PC-9 (cell line): ENCODE measurements around the gene DEPP1. TPM values are rescaled to one million over a fixed set of nuclear protein-coding genes. Genes with fewer than 3 reads are reported as not detected.

Experiments used
- BruUV-seq: library from RNA; stranded (reverse); fragments of 400-500 nt; replicated peaks from 2 replicates; lab custom pipeline; 2021; lab: Mats Ljungman, UMichigan
- CTCF ChIA-PET: fragments of 300-600 bp; sonication (Branson Sonifier 250); formaldehyde crosslinking; loops from one replicate; lab custom pipeline; 2022; ENCODE audit warnings: antibody characterized with exemption; lab: Charles Lee
- POLR2A ChIA-PET: fragments of 300-600 bp; sonication (Branson Sonifier 250); formaldehyde crosslinking; loops from one replicate; lab custom pipeline; 2022; ENCODE audit warnings: antibody characterized with exemption; ENCODE audit not compliant: unreplicated experiment; lab: Charles Lee
- DNase-seq, 2 experiments: peaks; one replicate each; pipeline versions ENCODE4 v3.0.0 to v3.0.0-alpha.2; 2015 to 2022; ENCODE audit warnings: mixed read lengths in 1 of 2
- H2AFZ ChIP-seq: fragments of 200-600 bp; sonication (generic); 2 replicates; pipeline ENCODE4 v1.8.1; 2017; ENCODE audit warnings: antibody characterized with exemption
- H3F3A ChIP-seq: fragments of 200-600 bp; sonication (generic); 2 replicates; pipeline ENCODE4 v1.8.1; 2017; ENCODE audit warnings: antibody characterized with exemption, mild to moderate bottlenecking, low read depth; ENCODE audit not compliant: insufficient read depth
- H3K27ac ChIP-seq: fragments of 200-600 bp; sonication (generic); 2 replicates; pipeline ENCODE4 v1.6.1; 2016; ENCODE audit warnings: mixed run types
- H3K27me3 ChIP-seq: fragments of 200-600 bp; sonication (generic); 2 replicates; pipeline ENCODE4 v1.6.1; 2016; ENCODE audit warnings: low read depth, mixed run types; ENCODE audit not compliant: insufficient read depth
- H3K36me3 ChIP-seq: fragments of 200-600 bp; sonication (generic); 2 replicates; pipeline ENCODE4 v1.6.1; 2016; ENCODE audit warnings: low read depth, mixed run types
- H3K4me1 ChIP-seq: fragments of 200-600 bp; sonication (generic); replicated peaks from 2 replicates; pipeline ENCODE4 v1.6.1; 2016; ENCODE audit warnings: mixed run types; ENCODE audit not compliant: insufficient read depth
- H3K4me2 ChIP-seq: fragments of 200-600 bp; sonication (generic); 2 replicates; pipeline ENCODE4 v1.6.1; 2017; ENCODE audit warnings: mixed run types
- H3K4me3 ChIP-seq: fragments of 200-600 bp; sonication (generic); 2 replicates; pipeline ENCODE4 v1.6.1; 2016; ENCODE audit warnings: mixed run types
- H3K79me2 ChIP-seq: fragments of 200-600 bp; sonication (generic); 2 replicates; pipeline ENCODE4 v1.6.1; 2017; ENCODE audit warnings: low read depth, mixed run types
- H3K9me2 ChIP-seq: fragments of 200-600 bp; sonication (generic); 2 replicates; pipeline ENCODE4 v1.8.1; 2017; ENCODE audit warnings: mild to moderate bottlenecking; ENCODE audit not compliant: insufficient read depth
- H3K9me3 ChIP-seq: fragments of 200-600 bp; sonication (generic); 2 replicates; pipeline ENCODE4 v1.8.1; 2016; ENCODE audit warnings: low read depth; ENCODE audit not compliant: insufficient read depth
- H4K20me1 ChIP-seq: fragments of 200-600 bp; sonication (generic); 2 replicates; pipeline ENCODE4 v1.8.1; 2017; ENCODE audit not compliant: insufficient read depth
- EZH2 ChIP-seq: fragments of 200-600 bp; sonication (generic); IDR thresholded peaks from 2 replicates; pipeline ENCODE4 v1.8.0; 2017; ENCODE audit warnings: antibody characterized with exemption, low read depth
- intact Hi-C: fragments of 100-400 bp; cut with micrococcal nuclease; formaldehyde crosslinking; loops from one replicate; pipeline ENCODE4 v1.10.0; 2022; ENCODE audit not compliant: unreplicated experiment
- total RNA-seq: library from RNA; stranded (reverse); gene quantifications from 2 replicates; pipeline ENCODE4 v1.2.3, GENCODE V29; 2021
- TF ChIP-seq, protein P1 (sequence below): fragments of 200-600 bp; sonication (generic); conservative IDR thresholded peaks from 2 replicates; pipeline ENCODE4 v1.6.1; 2017; ENCODE audit warnings: mixed run types, antibody characterized with exemption, mild to moderate bottlenecking, moderate library complexity

Gene DEPP1
- total RNA-seq, 1 experiment from 2014 or later: 13.2 TPM

- ChIA-PET CTCF (no interaction called here), POLR2A (no interaction called here)
- H2AFZ ChIP-seq: no peak overlapping the region
These were observed 39.7 kb downstream of the DEPP1 start for GRCh38 chr10:44938956-44939355.

DNA sequence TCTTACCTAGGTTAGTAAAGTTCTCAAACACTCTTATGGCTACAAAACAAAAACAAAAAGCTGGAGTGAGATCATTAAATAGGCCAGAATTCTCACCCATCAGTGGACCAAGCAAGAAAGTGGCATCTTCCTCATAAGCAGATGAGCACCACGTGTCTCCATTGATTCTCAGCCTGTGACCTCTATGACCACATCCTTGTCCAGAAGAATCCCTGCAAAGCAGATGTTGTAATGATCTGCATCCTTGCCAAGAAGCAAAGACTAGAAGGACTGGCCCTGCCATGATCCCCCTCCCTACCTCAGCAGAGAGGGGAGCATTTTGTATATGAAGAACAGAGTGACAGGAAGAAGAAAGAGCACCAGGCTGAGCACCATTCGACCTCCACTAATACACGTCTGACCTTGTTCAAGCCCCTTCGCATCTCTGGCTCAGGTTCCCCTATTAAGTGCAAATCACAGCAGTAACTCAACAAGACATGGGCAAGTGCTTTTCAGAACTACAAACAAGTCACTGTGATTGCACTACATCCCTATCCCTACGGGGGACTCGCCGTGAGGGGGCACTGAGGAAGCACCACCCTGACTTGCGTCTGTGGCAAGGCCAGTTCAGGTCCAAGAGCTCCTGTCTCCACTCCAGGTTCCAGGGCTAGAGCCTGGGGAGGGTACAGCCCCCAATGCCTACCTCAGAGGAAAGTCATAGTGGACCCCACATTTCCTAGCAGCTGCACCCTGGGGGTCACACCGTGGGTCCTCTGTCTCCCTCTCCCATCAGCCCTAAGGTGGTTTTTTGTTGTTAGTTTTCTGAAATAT is 41.2 kb downstream of the DEPP1 start:
- H3K4me1 ChIP-seq: no peaks in the 10 kb centered on the region
- H3K4me3 ChIP-seq: no peak overlapping the region
- no peak overlapping the region for H3K27ac ChIP-seq
- no peaks in the 10 kb centered on the region for H3K27me3 ChIP-seq
- H4K20me1 ChIP-seq: no peaks in the 10 kb centered on the region
- CTCF ChIA-PET: interaction anchor here (1.0 kb wide), 1 partner anchor 38 kb away, joined by 3 read pairs; no protein-coding TSS in a partner anchor
- no peaks in the 10 kb centered on the region for H3K79me2 ChIP-seq
- H3K9me2 ChIP-seq: no peaks in the 10 kb centered on the region
- H3K9me3 ChIP-seq: 0 out of 2 replicates have a peak, but pooled peaks cover 10% of the 10 kb centered on the region
- BruUV-seq: no TSS peak
- TF ChIP-seq EZH2: no peak
- TF ChIP-seq, protein P1, sequence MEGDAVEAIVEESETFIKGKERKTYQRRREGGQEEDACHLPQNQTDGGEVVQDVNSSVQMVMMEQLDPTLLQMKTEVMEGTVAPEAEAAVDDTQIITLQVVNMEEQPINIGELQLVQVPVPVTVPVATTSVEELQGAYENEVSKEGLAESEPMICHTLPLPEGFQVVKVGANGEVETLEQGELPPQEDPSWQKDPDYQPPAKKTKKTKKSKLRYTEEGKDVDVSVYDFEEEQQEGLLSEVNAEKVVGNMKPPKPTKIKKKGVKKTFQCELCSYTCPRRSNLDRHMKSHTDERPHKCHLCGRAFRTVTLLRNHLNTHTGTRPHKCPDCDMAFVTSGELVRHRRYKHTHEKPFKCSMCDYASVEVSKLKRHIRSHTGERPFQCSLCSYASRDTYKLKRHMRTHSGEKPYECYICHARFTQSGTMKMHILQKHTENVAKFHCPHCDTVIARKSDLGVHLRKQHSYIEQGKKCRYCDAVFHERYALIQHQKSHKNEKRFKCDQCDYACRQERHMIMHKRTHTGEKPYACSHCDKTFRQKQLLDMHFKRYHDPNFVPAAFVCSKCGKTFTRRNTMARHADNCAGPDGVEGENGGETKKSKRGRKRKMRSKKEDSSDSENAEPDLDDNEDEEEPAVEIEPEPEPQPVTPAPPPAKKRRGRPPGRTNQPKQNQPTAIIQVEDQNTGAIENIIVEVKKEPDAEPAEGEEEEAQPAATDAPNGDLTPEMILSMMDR: no peak
- H3F3A ChIP-seq: no peaks in the 10 kb centered on the region
- H3K4me2 ChIP-seq: no peak overlapping the region
- no peak overlapping the region for H2AFZ ChIP-seq
- DNase-seq: no peak
- POLR2A ChIA-PET: no interaction called here
- no peaks in the 10 kb centered on the region for H3K36me3 ChIP-seq
- intact Hi-C loops: no loop called here

More at GRCh38 chr10:44938956-44939355, 39.7 kb downstream of the DEPP1 start:
- H3K9me2 ChIP-seq: no peaks in the 10 kb centered on the region
- no peak for DNase-seq
- intact Hi-C loops: no loop called here
- no peak overlapping the region for H3K4me2 ChIP-seq
- H3F3A ChIP-seq: no peaks in the 10 kb centered on the region
- H3K9me3 ChIP-seq: 0 out of 2 replicates have a peak, but pooled peaks cover 10% of the 10 kb centered on the region
- no TSS peak for BruUV-seq
- H3K79me2 ChIP-seq: no peaks in the 10 kb centered on the region
- H3K27me3 ChIP-seq: no peaks in the 10 kb centered on the region
- H4K20me1 ChIP-seq: no peaks in the 10 kb centered on the region; the same call in 1 of the 2 replicates
- no peaks in the 10 kb centered on the region for H3K4me1 ChIP-seq
- no peaks in the 10 kb centered on the region for H3K36me3 ChIP-seq
- H3K27ac ChIP-seq: no peak overlapping the region
- TF ChIP-seq, protein P1: no peak
- no peak for TF ChIP-seq EZH2
- H3K4me3 ChIP-seq: no peak overlapping the region

- Histone ChIP-seq H3F3A (no peaks in the 10 kb centered on the region), H4K20me1 (no peaks in the 10 kb centered on the region), H3K27me3 (no peaks in the 10 kb centered on the region), H3K4me1 (no peaks in the 10 kb centered on the region), H3K27ac (no peak overlapping the region), H3K4me2 (no peak overlapping the region), H3K36me3 (no peaks in the 10 kb centered on the region), H3K9me3 (0 out of 2 replicates have a peak, but pooled peaks cover 10% of the 10 kb centered on the region), H2AFZ (no peak overlapping the region), H3K4me3 (no peak overlapping the region), H3K79me2 (no peaks in the 10 kb centered on the region), H3K9me2 (no peaks in the 10 kb centered on the region)
- TF ChIP-seq, protein P1: no peak
- TF ChIP-seq EZH2: no peak
- no peak for DNase-seq
- BruUV-seq: no TSS peak
- ChIA-PET CTCF (no interaction called here), POLR2A (no interaction called here)
- intact Hi-C loops: no loop called here
These were observed 42.2 kb downstream of the DEPP1 start for GRCh38 chr10:44936314-44936975.
